ENCODE measurements around the gene IMMP2L. TPM values are rescaled to one million over a fixed set of nuclear protein-coding genes. Genes with fewer than 3 reads are reported as not detected.

IMMP2L gene
- total and polyA plus RNA-seq, 2 of the 8 experiments (the other 6 are each of a cell fraction or from before 2014, with no cell fraction given) = 2.3 to 10.1 TPM

DNA sequence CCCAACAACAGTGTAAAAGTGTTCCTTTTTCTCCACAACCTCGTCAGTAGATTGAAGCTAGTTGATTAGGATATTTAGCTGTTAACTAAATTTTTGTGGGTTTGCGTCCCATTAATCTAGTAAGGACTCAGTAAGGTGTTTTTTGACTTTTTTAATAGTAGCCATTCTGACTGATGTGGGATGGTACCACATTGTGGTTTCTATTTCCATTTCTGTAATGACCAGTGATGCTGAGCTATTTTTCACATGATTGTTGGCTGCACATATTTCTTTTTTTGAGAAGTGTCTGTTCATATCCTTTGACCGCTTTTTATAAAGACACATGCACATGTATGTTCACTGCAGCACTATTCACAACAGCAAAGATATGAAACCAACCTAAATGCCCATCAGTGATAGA, 476.9 kb downstream of the IMMP2L start:
- no peak overlapping the region for H3K56ac ChIP-seq (replicated peaks; ENCODE audit: insufficient read length, low read depth, low read length)
- H3K4me1 ChIP-seq (replicated peaks in 1 of 4; ENCODE audit: control insufficient read depth in 3 of 4, insufficient read depth in 4 of 4, low read length in 3 of 4) = peaks cover 0 to 9% (median 1%) of the 10 kb centered on the region in 4 experiments; a peak in 1 of 7 replicates
- H3K18ac ChIP-seq (ENCODE audit: extremely low read depth, low read length) = no peak overlapping the region
- H4K20me1 ChIP-seq (replicated peaks in 1 of 2; ENCODE audit: control insufficient read depth in 1 of 2, insufficient read depth in 2 of 2, low read length in 2 of 2) = no peaks in the 10 kb centered on the region
- H2AK5ac ChIP-seq (ENCODE audit: low read depth, low read length) = no peak overlapping the region
- no peak overlapping the region for H3K14ac ChIP-seq (ENCODE audit: insufficient read length)
- no peaks in the 10 kb centered on the region for H3K36me3 ChIP-seq (ENCODE audit: control insufficient read depth in 2 of 4, insufficient read depth in 4 of 4, low read length in 3 of 4)
- no peak overlapping the region for H2BK15ac ChIP-seq (ENCODE audit: low read length)
- no peak overlapping the region for H3K4me2 ChIP-seq (ENCODE audit: insufficient read depth in 1 of 2, low read depth in 2 of 2, low read length in 2 of 2)
- FAIRE-seq (no peak), DNase-seq (ENCODE audit: low read depth in 1 of 2, low spot score in 2 of 2) (no peak)
- H2BK12ac ChIP-seq (ENCODE audit: low read depth, low read length) = no peak overlapping the region
- TF ChIP-seq POU5F1 (IDR thresholded peaks at IDR 0.05; ENCODE audit: low read depth, low read length) = no peak
- TF ChIP-seq CHD1 (IDR thresholded peaks at IDR 0.05; ENCODE audit: low read depth, low read length) = no peak
- no peak for TF ChIP-seq PHF8 (conservative IDR thresholded peaks at IDR 0.05; ENCODE audit: low read depth, low read length)
- TF ChIP-seq, protein P1, sequence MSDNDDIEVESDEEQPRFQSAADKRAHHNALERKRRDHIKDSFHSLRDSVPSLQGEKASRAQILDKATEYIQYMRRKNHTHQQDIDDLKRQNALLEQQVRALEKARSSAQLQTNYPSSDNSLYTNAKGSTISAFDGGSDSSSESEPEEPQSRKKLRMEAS (IDR thresholded peaks at IDR 0.05) = no peak
- TF ChIP-seq, protein P2, sequence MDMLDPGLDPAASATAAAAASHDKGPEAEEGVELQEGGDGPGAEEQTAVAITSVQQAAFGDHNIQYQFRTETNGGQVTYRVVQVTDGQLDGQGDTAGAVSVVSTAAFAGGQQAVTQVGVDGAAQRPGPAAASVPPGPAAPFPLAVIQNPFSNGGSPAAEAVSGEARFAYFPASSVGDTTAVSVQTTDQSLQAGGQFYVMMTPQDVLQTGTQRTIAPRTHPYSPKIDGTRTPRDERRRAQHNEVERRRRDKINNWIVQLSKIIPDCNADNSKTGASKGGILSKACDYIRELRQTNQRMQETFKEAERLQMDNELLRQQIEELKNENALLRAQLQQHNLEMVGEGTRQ (IDR thresholded peaks at IDR 0.05; ENCODE audit: low read length) = no peak
- TF ChIP-seq HDAC6 (IDR thresholded peaks at IDR 0.05; ENCODE audit: low read depth, low read length) = no peak
- TF ChIP-seq GTF2F1 (IDR thresholded peaks at IDR 0.05; ENCODE audit: borderline replicate concordance, low read depth, low read length) = no peak
- TF ChIP-seq EP300 (IDR thresholded peaks at IDR 0.05; ENCODE audit: borderline replicate concordance in 1 of 2, low read depth in 2 of 2, low read length in 2 of 2) = no peak
- no peaks in the 10 kb centered on the region for H3K79me2 ChIP-seq (ENCODE audit: control insufficient read depth in 1 of 2, insufficient read depth in 2 of 2, low read length in 2 of 2)
- H4K91ac ChIP-seq (replicated peaks; ENCODE audit: insufficient read length, low read length) = no peak overlapping the region
- no peak overlapping the region for H2AFZ ChIP-seq (ENCODE audit: low read length)
- H3K23me2 ChIP-seq (ENCODE audit: low read depth, low read length) = no peaks in the 10 kb centered on the region
- H3K4ac ChIP-seq (replicated peaks; ENCODE audit: insufficient read length, low read depth, low read length) = no peak overlapping the region
- H2BK5ac ChIP-seq (ENCODE audit: low read depth, low read length) = no peak overlapping the region
- H4K5ac ChIP-seq (ENCODE audit: insufficient read length, low read depth, low read length) = no peak overlapping the region
- H3K23ac ChIP-seq (ENCODE audit: insufficient read length) = no peak overlapping the region
- no peak overlapping the region for H4K8ac ChIP-seq (ENCODE audit: extremely low read depth, insufficient read depth, low read length)
- H3K27ac ChIP-seq (ENCODE audit: low read depth, low read length) = no peak overlapping the region
- H3K79me1 ChIP-seq (ENCODE audit: low read depth, low read length) = no peaks in the 10 kb centered on the region
- no peaks in the 10 kb centered on the region for H3K27me3 ChIP-seq (replicated peaks in 1 of 4; ENCODE audit: control insufficient read depth in 3 of 4, extremely low read depth in 1 of 4, insufficient read depth in 3 of 4, low read length in 3 of 4)
- H2BK20ac ChIP-seq (ENCODE audit: low read length) = no peak overlapping the region
- H3K9ac ChIP-seq (replicated peaks in 1 of 4; ENCODE audit: extremely low read depth in 1 of 4, low read depth in 3 of 4, low read length in 3 of 4) = no peak overlapping the region
- ChIA-PET POLR2A (ENCODE audit: partially characterized antibody) (no interaction called here), CTCF (ENCODE audit: partially characterized antibody) (interaction anchor here (0.6 to 2.0 kb wide), 2 partner anchors 644 to 647 kb away, joined by 3 to 6 read pairs; no protein-coding TSS in a partner anchor)
- H3K9me3 ChIP-seq (ENCODE audit: insufficient read depth in 2 of 2, low read depth in 1 of 2, low read length in 1 of 2) = no peaks in the 10 kb centered on the region
- WGBS, 2 experiments (ENCODE audit: extremely low coverage in 1 of 2, insufficient coverage in 1 of 2, insufficient read length in 1 of 2, insufficient replicate concordance in 2 of 2, low coverage in 1 of 2, low lambda C conversion rate in 2 of 2, missing lambda C conversion rate in 1 of 2) = 93% methylated on average over 3 of the region's 3 CpGs; no CpG with 5 or more reads in 1 of the 2 experiments
- H3K4me3 ChIP-seq (ENCODE audit: extremely low read depth in 1 of 4, insufficient read depth in 2 of 4, low read depth in 3 of 4, low read length in 4 of 4) = no peak overlapping the region
- H2BK120ac ChIP-seq (replicated peaks; ENCODE audit: low read depth, low read length) = no peak overlapping the region

Data from H1 (cell line).